ENCODE measurements around the gene DIS3.

DIS3 gene

GRCh38 chr13:72774019-72774418, 7.7 kb downstream of the DIS3 start:
- TF ChIP-seq GATA3 (IDR thresholded peaks at IDR 0.05; ENCODE audit: low read depth, low read length) (no peak), GATA2 (IDR thresholded peaks at IDR 0.05; ENCODE audit: low read depth, low read length) (no peak)

GRCh38 chr13:72763411-72763810, 18.3 kb downstream of the DIS3 start:
- TF ChIP-seq GATA2 (IDR thresholded peaks at IDR 0.05; ENCODE audit: low read depth, low read length) (no peak), GATA3 (IDR thresholded peaks at IDR 0.05; ENCODE audit: low read depth, low read length) (no peak)

GRCh38 chr13:72760189-72760588, 21.5 kb downstream of the DIS3 start:
- TF ChIP-seq GATA3 (IDR thresholded peaks at IDR 0.05; ENCODE audit: low read depth, low read length): no peak

- TF ChIP-seq GATA3 (IDR thresholded peaks at IDR 0.05; ENCODE audit: low read depth, low read length) (no peak), GATA2 (IDR thresholded peaks at IDR 0.05; ENCODE audit: low read depth, low read length) (no peak)
These were observed 23.7 kb downstream of the DIS3 start for GRCh38 chr13:72757792-72758535.

GRCh38 chr13:72754111-72754510, 27.6 kb downstream of the DIS3 start:
- TF ChIP-seq GATA2 (IDR thresholded peaks at IDR 0.05; ENCODE audit: low read depth, low read length) (no peak), GATA3 (IDR thresholded peaks at IDR 0.05; ENCODE audit: low read depth, low read length) (no peak)

GRCh38 chr13:72751220-72751619, 30.5 kb downstream of the DIS3 start:
- TF ChIP-seq GATA3 (IDR thresholded peaks at IDR 0.05; ENCODE audit: low read depth, low read length) (no peak), GATA2 (IDR thresholded peaks at IDR 0.05; ENCODE audit: low read depth, low read length) (no peak)

- TF ChIP-seq GATA2 (IDR thresholded peaks at IDR 0.05; ENCODE audit: low read depth, low read length): no peak
These were observed 36.4 kb downstream of the DIS3 start for GRCh38 chr13:72745260-72745659.

GRCh38 chr13:72740015-72740414, 41.7 kb downstream of the DIS3 start:
- TF ChIP-seq GATA2 (IDR thresholded peaks at IDR 0.05; ENCODE audit: low read depth, low read length) (no peak), GATA3 (IDR thresholded peaks at IDR 0.05; ENCODE audit: low read depth, low read length) (no peak)

- no peak for TF ChIP-seq GATA3 (IDR thresholded peaks at IDR 0.05; ENCODE audit: low read depth, low read length)
These were observed 44.7 kb downstream of the DIS3 start for GRCh38 chr13:72737033-72737432.

GRCh38 chr13:72728290-72728605, 53.5 kb downstream of the DIS3 start:
- TF ChIP-seq GATA3 (IDR thresholded peaks at IDR 0.05; ENCODE audit: low read depth, low read length): no peak

- TF ChIP-seq GATA3 (IDR thresholded peaks at IDR 0.05; ENCODE audit: low read depth, low read length) (no peak), GATA2 (IDR thresholded peaks at IDR 0.05; ENCODE audit: low read depth, low read length) (no peak)
These were observed 54.0 kb downstream of the DIS3 start, which contains the start of the genes BORA and MZT1 for GRCh38 chr13:72727417-72728289. Gene BORA (plus strand): TSS chr13:72727923. CDS start chr13:72728941, 1,018 bp downstream. Gene MZT1 (minus strand): TSS chr13:72727629. CDS start chr13:72727602, 27 bp downstream.

- TF ChIP-seq GATA2 (IDR thresholded peaks at IDR 0.05; ENCODE audit: low read depth, low read length) (no peak), GATA3 (IDR thresholded peaks at IDR 0.05; ENCODE audit: low read depth, low read length) (no peak)
These were observed 54.8 kb downstream of the DIS3 start for GRCh38 chr13:72726726-72727416.

GRCh38 chr13:72716776-72717175, 64.9 kb downstream of the DIS3 start:
- TF ChIP-seq GATA2 (IDR thresholded peaks at IDR 0.05; ENCODE audit: low read depth, low read length) (no peak), GATA3 (IDR thresholded peaks at IDR 0.05; ENCODE audit: low read depth, low read length) (no peak)

All from SH-SY5Y (cell line).